Osteocyte (in vitro differentiated cells): Measurements from ENCODE around the gene WWP2. TPM values are rescaled to one million over a fixed set of nuclear protein-coding genes. Genes with fewer than 3 reads are reported as not detected.
A peak's percentile ranks its signal among the peaks of the same experiment; 100 is the strongest.

Experiments
- DNase-seq: peaks from one replicate; pipeline ENCODE4 v3.0.0; 2021; ENCODE audit warnings: mixed read lengths; ENCODE audit not compliant: unreplicated experiment; ENCODE audit errors: extremely low spot score
- H3K27ac Mint-ChIP-seq: one replicate; pipeline ENCODE4 v1.8.0; 2021; ENCODE audit warnings: mild to moderate bottlenecking, mixed read lengths; ENCODE audit not compliant: unreplicated experiment
- H3K27me3 Mint-ChIP-seq: one replicate; pipeline ENCODE4 v1.8.0; 2021; ENCODE audit warnings: mixed read lengths; ENCODE audit not compliant: unreplicated experiment
- H3K36me3 Mint-ChIP-seq: one replicate; pipeline ENCODE4 v1.8.0; 2021; ENCODE audit warnings: mixed read lengths; ENCODE audit not compliant: unreplicated experiment
- H3K4me1 Mint-ChIP-seq: one replicate; pipeline ENCODE4 v1.8.0; 2021; ENCODE audit warnings: mixed read lengths; ENCODE audit not compliant: unreplicated experiment
- H3K4me3 Mint-ChIP-seq: one replicate; pipeline ENCODE4 v1.8.0; 2021; ENCODE audit warnings: mild to moderate bottlenecking, moderate library complexity, mixed read lengths; ENCODE audit not compliant: unreplicated experiment
- H3K9me3 Mint-ChIP-seq: one replicate; pipeline ENCODE4 v1.8.0; 2021; ENCODE audit warnings: mixed read lengths; ENCODE audit not compliant: unreplicated experiment
- total RNA-seq: library from RNA; stranded (reverse); gene quantifications from 2 replicates; pipeline ENCODE4 v1.2.1, GENCODE V29; 2021
- TF ChIP-seq, protein P1 (sequence below): fragments of 200-600 bp; sonication (generic); IDR thresholded peaks from 2 replicates; pipeline ENCODE4 v1.5.0; 2021; ENCODE audit warnings: antibody characterized with exemption, mild to moderate bottlenecking, moderate library complexity

The WWP2 gene
- total RNA-seq, 1 donor from 2014 or later, result 36.2 TPM

DNA sequence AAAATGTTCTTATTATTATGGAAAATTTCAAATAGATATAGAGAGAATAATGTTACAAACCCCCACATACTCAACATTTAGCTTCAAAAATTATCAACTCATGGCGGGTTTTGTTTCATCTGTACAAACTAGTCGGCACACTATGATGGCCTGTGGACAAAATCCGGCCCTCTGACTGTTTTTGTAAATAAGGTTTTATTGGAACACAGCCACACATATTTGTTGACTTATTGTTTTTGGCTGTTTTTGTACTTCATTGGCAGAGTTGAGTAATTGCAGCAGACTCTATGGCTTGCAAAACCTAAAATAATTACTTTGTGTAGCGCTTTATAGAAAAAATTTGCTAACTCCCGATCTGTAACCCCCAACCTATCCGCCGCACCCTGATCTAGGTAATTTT lies 147.6 kb downstream of the WWP2 start:
- Mint-ChIP-seq H3K27me3 (no peaks in the 10 kb centered on the region), H3K36me3 (peaks cover 12% of the 10 kb centered on the region), H3K27ac (no peak overlapping the region), H3K9me3 (no peaks in the 10 kb centered on the region), H3K4me3 (no peak overlapping the region), H3K4me1 (peaks cover 11% of the 10 kb centered on the region)
- DNase-seq, result no peak
- TF ChIP-seq, protein P1, sequence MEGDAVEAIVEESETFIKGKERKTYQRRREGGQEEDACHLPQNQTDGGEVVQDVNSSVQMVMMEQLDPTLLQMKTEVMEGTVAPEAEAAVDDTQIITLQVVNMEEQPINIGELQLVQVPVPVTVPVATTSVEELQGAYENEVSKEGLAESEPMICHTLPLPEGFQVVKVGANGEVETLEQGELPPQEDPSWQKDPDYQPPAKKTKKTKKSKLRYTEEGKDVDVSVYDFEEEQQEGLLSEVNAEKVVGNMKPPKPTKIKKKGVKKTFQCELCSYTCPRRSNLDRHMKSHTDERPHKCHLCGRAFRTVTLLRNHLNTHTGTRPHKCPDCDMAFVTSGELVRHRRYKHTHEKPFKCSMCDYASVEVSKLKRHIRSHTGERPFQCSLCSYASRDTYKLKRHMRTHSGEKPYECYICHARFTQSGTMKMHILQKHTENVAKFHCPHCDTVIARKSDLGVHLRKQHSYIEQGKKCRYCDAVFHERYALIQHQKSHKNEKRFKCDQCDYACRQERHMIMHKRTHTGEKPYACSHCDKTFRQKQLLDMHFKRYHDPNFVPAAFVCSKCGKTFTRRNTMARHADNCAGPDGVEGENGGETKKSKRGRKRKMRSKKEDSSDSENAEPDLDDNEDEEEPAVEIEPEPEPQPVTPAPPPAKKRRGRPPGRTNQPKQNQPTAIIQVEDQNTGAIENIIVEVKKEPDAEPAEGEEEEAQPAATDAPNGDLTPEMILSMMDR, result no peak

DNA sequence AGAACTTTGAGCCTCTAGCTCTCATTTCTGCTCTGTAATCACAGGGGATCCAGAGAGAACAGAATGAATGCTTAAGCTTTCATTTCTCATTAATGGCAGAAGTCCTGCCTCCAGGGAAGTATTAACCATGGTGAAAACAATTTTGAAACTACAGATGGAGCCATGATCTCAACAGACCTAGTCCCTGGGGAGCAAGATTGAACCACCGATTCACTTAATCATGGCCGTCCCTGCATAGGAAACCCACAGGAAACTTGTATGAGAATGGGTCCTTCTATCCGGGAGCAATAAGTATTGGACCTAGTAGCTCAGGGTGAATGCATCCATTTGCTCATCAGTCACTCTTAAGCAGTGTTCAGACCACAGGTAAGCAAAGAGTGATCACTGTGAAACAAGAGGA lies 148.8 kb downstream of the WWP2 start:
- TF ChIP-seq, protein P1, result no peak
- H3K27me3 Mint-ChIP-seq, result no peaks in the 10 kb centered on the region
- no peaks in the 10 kb centered on the region for H3K9me3 Mint-ChIP-seq
- peaks cover 13% of the 10 kb centered on the region for H3K4me1 Mint-ChIP-seq
- no peak overlapping the region for H3K27ac Mint-ChIP-seq
- peaks cover 12% of the 10 kb centered on the region for H3K36me3 Mint-ChIP-seq
- DNase-seq, result no peak
- no peak overlapping the region for H3K4me3 Mint-ChIP-seq

DNA sequence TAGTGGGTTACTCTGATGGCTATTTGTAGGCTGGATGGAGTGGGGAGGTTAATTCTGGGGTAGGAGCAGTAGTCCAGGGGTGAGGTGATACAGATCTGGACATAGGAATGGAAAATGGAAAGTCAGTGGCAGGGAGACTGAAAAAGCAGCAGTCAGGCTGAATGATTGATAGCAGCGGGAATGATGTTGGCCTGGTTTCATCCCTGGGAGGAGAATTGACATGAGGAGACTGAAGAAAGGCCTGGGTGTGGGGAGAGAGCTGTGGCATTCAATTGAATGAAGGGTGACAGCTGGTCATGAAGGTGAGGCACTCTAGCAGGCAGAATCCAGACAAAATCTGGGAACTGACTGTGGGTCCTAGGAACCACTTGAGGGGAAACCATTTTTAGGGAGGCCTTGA lies 154.3 kb downstream of the WWP2 start:
- DNase-seq, result no peak
- TF ChIP-seq, protein P1, result no peak
- no peak overlapping the region for H3K4me3 Mint-ChIP-seq
- peaks cover 1% of the 10 kb centered on the region for H3K36me3 Mint-ChIP-seq
- H3K4me1 Mint-ChIP-seq, result peaks cover 32% of the 10 kb centered on the region
- H3K9me3 Mint-ChIP-seq, result no peaks in the 10 kb centered on the region
- peak overlapping the region; percentile 31 for H3K27ac Mint-ChIP-seq
- H3K27me3 Mint-ChIP-seq, result no peaks in the 10 kb centered on the region

DNA sequence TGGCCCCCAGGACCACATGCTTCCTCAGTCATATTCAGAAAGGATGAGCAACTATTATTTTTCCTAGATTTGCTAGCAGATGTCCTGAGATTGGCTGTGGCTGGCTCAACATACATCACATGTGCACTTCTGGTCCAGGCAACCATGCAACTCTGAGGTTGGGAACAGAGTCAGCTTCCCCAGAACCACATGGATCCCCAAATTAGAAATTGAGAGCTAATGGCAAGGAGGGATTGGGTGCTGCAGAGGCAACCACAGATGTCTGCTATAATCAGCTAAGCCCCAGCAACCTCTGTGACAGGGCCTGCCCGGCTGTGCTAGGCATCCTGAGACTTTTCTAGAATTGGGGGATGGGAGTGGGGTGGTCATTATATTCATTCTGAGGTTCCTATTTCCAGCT lies 155.2 kb downstream of the WWP2 start:
- peak overlapping the region; percentile 63 for H3K4me3 Mint-ChIP-seq
- peak overlapping the region; percentile 92 for H3K27ac Mint-ChIP-seq
- H3K9me3 Mint-ChIP-seq, result no peaks in the 10 kb centered on the region
- H3K4me1 Mint-ChIP-seq, result peaks cover 36% of the 10 kb centered on the region
- TF ChIP-seq, protein P1, result no peak
- H3K27me3 Mint-ChIP-seq, result no peaks in the 10 kb centered on the region
- peaks cover 1% of the 10 kb centered on the region for H3K36me3 Mint-ChIP-seq
- DNase-seq, result no peak

DNA sequence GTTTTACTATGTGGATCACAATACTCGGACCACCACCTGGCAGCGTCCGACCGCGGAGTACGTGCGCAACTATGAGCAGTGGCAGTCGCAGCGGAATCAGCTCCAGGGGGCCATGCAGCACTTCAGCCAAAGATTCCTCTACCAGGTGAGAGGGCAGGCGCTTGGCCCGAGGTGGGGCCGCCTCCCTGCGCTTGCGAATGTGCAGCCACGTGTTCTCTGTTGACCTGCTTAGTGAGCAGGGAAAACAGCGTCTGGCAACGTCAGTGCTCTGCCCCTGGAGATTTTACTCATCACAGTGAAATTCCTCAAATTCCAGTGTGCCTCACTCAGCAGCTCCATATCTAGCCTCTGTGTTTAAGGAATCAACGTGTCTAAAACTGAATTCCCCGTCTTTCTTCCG lies 155.6 kb downstream of the WWP2 start:
- DNase-seq, result no peak
- peak overlapping the region; percentile 92 for H3K27ac Mint-ChIP-seq
- peak overlapping the region; percentile 63 for H3K4me3 Mint-ChIP-seq
- H3K9me3 Mint-ChIP-seq, result no peaks in the 10 kb centered on the region
- no peaks in the 10 kb centered on the region for H3K27me3 Mint-ChIP-seq
- TF ChIP-seq, protein P1, result no peak
- peaks cover 39% of the 10 kb centered on the region for H3K4me1 Mint-ChIP-seq
- H3K36me3 Mint-ChIP-seq, result peaks cover 1% of the 10 kb centered on the region
